PFSK-1 (cell line): ENCODE results near the gene GFRAL.

ENCODE experiments used
- FOXP2 ChIP-seq: optimal IDR thresholded peaks from 2 replicates; pipeline ENCODE3; 2011; ENCODE audit warnings: borderline replicate concordance, control low read depth, inconsistent platforms; ENCODE audit not compliant: insufficient read depth; ENCODE audit errors: extremely low read length, extremely low read depth
- POLR2AphosphoS5 ChIP-seq: IDR thresholded peaks from 2 replicates; pipeline ENCODE4 v1.6.1; 2012; ENCODE audit warnings: low read depth, mild to moderate bottlenecking, control low read depth, low read length, moderate library complexity
- REST ChIP-seq, 2 experiments: IDR thresholded peaks; 2 replicates each; pipeline versions ENCODE4 v1.6.1 to v1.8.0; 2011 to 2012; ENCODE audit warnings: low read depth in 2 of 2, low read length in 2 of 2, control low read depth in 1 of 2, inconsistent platforms in 1 of 2, mild to moderate bottlenecking in 1 of 2, moderate library complexity in 1 of 2; ENCODE audit not compliant: insufficient read depth in 1 of 2
- SIN3A ChIP-seq: IDR thresholded peaks from 2 replicates; pipeline ENCODE4 v1.6.1; 2012; ENCODE audit warnings: mild to moderate bottlenecking, low read length, moderate library complexity, borderline replicate concordance; ENCODE audit not compliant: insufficient read depth
- TAF1 ChIP-seq: IDR thresholded peaks from 2 replicates; pipeline ENCODE4 v1.6.1; 2012; ENCODE audit warnings: low read length, control low read depth, borderline replicate concordance; ENCODE audit not compliant: insufficient read depth

The GFRAL gene

GRCh38 chr6:55319961-55320695 is 7.1 kb upstream of the GFRAL start:
- TF ChIP-seq FOXP2 (no peak), SIN3A (no peak), TAF1 (no peak), REST (IDR thresholded peaks at IDR 0.05; ENCODE audit: insufficient read depth in 1 of 2, low read depth in 2 of 2, low read length in 2 of 2) (no peak), POLR2AphosphoS5 (no peak)

DNA sequence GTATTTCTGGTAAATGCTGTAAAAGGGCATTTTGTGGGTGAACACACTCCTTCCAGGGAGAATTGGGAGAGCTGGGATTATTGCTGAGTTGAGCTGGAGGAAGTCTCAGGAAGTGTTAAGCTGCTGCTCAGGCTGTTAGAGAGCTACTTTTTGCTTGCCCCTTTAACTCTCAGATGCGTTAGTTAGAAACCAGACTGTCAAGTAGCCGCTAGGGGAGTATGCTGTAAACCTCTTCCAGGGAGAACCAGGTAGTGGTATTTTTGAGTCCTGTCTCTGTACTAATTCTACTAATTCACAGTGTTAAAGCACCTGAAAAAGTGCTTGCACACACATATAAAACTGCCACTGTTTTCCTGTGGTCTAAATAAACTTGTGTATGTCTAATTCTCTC is 6.6 kb upstream of the GFRAL start:
- TF ChIP-seq SIN3A, result no peak
- TF ChIP-seq FOXP2, result no peak
- no peak for TF ChIP-seq REST (IDR thresholded peaks at IDR 0.05; ENCODE audit: insufficient read depth in 1 of 2, low read depth in 2 of 2, low read length in 2 of 2)
- TF ChIP-seq TAF1, result no peak
- TF ChIP-seq POLR2AphosphoS5, result no peak

- TF ChIP-seq FOXP2 (no peak), TAF1 (no peak), POLR2AphosphoS5 (no peak), REST (IDR thresholded peaks at IDR 0.05; ENCODE audit: insufficient read depth in 1 of 2, low read depth in 2 of 2, low read length in 2 of 2) (no peak), SIN3A (no peak)
These were observed 49.9 kb downstream of the GFRAL start for GRCh38 chr6:55377150-55377549.

DNA sequence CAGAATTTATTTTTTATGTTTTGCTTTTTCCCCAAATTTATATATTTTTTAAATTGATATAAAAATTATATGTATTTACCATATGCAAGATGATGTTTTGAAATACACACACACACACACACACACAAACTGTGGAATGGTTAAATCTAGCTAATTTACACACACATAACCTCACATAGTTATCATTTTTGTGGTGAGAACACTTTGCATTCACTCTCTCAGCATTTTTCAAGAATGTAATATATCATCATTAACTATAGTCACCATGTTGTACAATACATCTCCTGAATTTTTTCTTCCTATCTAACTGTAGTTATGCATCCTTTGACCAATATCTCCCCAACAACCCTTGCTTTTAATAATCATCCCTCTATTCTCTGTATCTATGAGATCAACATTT is 52.2 kb downstream of the GFRAL start:
- no peak for TF ChIP-seq REST (IDR thresholded peaks at IDR 0.05; ENCODE audit: insufficient read depth in 1 of 2, low read depth in 2 of 2, low read length in 2 of 2)
- no peak for TF ChIP-seq SIN3A
- TF ChIP-seq TAF1, result no peak
- TF ChIP-seq POLR2AphosphoS5, result no peak
- TF ChIP-seq FOXP2, result no peak
